Middle frontal gyrus (tissue), 1 donor: ENCODE data around the gene DISP3.

Experiments
- DNase-seq: peaks from one replicate; pipeline ENCODE4 v3.0.0-alpha.2; 2015; ENCODE audit warnings: low spot score; ENCODE audit errors: extremely low spot score

The DISP3 gene

DNA sequence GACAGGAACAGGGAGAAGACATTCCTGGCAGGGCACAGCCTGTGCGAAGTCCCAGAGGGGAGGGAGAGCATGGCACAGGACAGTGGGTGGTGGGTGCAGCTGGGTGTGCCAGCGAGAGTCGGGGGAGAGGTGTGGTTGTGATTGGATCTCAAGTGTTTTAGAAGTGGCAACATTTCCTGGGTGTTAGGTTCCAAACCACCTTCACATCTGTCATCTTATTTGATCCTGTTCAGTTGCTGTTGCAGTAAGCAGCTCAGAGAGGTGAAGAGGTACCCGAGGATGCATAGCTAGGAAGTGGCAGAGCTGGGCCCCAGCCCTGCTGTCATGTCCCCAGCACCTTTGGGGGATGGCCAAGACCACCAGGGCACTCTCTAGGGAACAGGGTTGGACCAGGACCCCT is 22.0 kb upstream of the DISP3 start:
- DNase-seq = no peak

DNA sequence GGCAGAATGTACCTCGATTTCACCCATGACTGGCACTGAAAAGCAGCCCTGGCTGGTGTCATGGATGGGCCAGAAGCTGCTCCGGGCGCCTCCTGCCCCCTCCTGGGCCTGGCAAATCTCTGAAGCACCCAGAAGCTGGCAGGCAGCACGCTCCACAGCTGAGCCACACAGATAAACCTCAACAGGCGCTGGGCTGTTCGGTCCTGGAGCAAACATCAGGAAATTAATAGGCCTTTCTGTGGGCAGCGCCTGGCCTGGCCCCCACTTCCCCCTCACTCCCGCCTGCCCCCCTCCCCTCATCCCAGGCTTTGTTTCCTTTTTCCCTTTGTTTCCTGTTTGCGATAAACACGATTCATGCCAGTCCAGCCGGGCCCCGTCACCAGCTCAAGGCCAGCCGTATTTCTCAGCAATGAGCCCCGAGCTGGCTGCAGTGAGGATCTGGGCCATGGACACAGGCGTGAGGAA is 20.1 kb upstream of the DISP3 start:
- peak; percentile 65 for DNase-seq

DNA sequence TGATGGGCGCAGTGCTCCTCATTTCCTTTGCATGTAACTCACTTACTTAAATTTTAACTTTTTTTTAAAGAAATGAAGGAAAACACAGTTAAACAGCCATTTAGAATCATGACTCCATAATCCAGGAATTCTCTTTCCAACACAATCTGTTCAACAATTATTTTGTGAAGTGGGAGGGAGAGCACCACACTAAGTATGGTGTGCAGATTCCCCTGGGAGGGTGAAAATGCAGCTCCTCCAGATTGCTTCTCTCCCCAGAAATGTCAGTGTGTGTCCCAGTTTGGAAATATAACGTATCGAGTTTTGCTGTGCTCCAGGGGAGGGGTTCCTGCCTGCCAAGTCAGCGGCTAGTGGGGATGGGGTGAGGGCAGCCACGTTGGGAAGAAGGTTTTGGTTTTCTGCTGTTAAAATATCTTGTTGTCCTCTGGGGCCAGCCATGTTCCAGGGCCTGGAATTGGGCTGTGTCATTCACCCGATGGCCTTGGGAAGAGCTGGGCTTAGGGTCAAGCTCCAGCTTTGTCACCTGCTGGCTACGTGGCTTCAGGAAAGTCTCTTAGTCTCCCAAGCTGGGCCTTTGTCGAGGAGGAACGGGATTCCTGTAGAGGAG is 17.3 kb upstream of the DISP3 start:
- DNase-seq = no peak

DNA sequence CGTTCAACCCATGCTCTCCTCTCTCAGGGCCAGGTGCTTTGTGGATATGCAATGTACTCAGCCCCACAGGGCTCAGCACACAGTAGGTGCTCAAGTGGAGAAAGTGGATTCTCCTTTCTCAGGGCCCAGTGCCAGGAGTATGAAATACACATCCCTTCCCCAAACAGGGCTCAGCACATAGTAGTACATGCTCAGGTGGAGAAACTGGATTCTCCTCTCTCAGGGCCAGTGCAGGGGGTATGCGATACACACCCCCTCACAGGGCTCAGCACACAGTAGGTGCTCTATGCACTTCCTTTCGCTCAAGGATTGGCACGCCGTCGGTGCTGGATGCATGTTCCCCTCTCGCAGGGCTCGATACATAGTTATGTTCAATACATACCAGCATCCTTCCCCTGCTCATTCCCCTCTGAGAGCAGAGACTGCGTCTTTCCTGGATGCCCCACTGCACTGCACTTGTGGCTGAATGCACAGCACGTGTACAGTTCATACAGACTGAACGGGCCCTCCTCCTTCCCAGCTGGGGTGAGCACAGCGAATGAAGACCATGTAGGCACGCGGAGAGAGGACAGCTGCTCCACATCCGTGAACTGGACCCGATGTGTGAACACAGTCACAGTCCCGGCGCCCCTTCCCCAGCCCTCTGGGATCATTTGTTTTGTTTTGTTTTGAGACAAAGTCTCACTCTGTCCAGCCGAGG is 16.6 kb upstream of the DISP3 start:
- no peak for DNase-seq

DNA sequence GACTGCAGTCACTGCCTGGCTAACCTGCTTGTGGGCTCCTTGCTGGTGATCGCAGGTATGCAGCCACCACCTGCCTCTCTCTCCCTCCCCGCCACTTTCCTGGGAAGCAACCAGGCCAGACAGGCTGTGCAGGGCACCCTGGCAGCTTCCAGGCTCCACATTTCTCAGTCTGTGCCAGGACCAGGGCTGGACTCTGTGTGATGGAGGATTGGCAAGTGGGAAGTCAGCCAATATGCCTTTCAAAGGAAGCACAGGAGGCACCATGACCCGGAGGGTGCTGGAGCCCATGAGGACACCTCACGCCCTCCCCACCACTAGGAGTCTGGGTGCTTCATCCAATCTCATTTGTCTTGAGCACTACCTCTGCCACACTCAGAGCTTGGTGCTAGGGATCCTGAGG is 15.8 kb upstream of the DISP3 start:
- no peak for DNase-seq

DNA sequence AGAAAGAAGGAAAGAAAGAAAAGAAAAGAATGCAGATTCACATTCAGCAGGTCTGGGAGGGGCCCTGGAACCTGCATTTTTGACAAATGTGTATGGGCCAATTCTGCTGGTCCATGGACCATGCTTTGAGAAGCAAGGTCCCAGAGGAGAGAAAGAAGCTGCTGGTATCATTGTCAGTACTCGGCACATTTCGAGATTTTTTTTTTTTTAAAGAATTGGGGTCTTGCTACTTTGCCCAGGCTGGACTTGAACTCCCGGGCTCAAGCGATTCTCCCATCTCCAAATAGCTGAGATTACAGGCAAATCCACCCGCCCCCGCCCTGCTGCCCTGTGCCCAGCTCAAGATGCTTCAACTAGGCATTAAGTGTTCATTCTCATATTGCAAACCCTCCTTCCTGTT is 13.6 kb upstream of the DISP3 start:
- DNase-seq = no peak

DNA sequence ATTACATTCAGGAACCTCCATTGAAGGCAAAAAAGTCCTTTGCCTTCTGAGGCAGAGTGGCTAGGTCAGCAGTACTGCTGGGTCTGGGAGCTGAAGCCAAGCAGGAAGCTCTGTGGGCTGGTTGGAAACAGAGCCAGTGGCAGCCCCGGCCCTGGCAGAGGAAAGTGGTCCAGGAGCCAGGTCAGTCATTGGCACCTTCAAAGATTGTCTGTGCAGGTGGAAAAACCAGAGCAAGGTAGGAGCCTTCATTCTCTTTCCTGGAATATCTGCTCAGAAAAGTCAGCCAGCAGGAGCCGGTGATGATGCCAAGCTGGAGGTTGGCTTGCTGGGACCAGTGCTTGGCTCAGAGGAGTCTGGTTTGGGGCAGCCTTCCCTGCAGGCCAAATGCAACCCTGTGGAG is 12.5 kb upstream of the DISP3 start:
- DNase-seq = no peak

DNA sequence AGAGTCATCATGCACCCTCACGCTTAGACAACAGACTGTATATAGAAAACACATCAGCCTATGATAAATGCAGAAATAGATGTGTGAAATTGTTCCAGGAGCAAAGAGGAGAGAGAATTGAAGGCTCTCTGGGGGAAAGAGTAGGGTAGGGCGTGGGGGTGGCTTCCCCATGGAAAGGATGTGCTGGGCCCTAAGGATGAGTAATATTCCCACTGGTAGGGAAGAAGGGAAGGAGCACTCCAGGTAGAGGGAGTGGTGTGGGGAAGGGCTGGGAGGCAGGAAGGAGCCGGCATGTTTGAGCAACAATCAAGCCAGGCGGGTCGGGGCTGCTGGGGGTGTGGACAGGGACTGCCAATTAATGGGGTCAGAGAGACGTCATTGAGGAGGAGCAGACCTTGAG is 10.1 kb upstream of the DISP3 start:
- no peak for DNase-seq

DNA sequence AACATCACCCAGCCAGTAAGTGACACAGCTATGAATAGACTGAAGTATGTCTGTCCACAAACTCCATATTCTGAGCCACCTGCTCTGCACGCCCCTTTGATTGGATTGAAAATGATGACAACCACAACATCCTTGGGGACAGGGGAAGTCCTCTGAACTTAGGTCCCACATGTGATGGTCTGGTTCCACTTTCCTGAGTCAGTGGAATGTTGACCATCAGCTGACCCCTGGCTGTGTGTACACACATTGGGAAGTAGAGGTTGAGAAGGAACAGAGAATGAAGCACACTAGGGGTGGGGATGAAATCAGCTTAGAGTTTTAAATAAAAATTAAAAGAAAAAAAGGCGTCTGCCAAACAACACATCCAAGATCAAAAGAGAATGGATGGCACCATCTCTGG is 8.0 kb upstream of the DISP3 start:
- DNase-seq = no peak

DNA sequence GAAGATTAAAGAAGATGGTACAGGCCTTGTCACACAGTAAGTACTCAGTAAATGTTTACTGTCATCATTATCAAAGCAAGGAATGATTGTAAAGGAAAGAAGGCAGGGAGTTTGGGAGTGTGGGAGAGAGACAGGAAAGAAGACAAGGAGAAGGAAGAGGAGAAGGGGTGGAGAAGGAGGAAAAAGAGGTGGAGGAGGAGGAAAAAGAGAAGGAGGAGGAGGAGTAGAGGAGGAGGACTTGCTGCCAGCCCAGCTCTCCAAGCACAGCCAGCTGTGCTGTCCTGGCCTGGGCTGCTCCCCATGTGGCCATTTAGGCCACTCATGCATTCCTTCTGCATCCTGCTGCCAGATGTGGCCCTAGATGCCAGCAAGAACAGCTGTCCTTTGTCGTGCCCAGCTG is 7.5 kb upstream of the DISP3 start:
- no peak for DNase-seq

DNA sequence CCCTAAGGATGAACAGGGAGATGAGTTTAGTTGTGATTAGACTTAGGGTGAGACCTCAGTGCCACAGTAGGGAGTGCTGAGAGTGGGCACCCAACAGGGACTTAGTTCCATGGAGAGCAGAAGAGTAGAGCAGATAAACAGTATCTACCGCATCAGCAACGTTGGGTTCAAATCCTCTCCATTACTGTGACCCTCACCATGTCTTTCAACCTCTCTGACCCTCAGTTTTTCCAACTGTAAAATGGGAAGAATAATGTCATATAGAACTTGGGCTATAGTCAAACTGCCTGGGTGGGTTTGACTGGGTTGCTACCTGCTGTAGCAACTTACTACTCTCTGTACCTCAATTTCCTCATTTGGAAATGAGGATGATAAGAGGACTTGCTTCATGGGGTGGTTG is 6.7 kb upstream of the DISP3 start:
- DNase-seq = no peak

DNA sequence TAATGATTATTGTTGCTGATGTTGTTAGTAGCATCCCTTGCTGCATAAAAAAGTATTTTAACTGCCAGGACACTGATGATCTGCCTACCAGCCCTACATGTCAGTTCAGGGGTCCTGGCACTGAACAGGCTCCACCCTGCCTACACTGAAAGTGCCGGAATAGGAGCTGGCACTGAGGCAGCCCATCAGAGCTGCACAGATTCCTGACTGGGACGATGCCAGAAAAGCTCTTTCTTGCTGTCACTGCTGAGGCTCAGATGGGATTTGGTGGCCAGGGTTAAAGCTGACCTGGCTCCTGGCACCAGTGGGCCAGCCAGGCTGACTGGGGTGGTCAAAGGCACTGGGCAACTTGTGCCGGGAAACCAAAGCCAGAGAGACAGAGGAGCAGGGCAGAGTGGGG is 6.2 kb upstream of the DISP3 start:
- no peak for DNase-seq

DNA sequence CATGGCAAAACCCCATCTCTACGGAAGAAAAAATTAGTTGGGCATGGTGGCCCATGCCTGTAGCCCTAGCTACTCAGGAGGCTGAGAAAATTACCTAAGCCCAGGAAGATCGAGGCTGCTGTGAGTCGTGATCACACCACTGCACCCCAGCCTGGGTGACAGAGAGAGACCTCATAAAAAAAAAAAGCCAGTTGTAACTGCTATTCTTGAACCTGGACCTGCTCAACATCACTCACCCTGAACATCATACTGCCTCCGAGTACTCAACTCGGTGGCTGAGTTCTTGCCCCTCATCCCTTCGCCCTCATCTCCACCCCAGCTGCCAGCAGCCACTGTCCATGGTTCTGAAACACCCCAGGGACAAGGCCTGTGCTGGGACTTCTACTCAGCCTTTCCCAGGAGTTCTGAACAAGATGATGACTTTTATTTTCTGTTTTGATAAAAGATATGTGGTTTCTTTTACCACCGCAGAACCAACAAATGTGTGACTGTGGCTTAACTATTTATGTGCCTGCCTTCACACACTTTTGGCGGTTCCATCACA is 5.4 kb upstream of the DISP3 start:
- DNase-seq = no peak

DNA sequence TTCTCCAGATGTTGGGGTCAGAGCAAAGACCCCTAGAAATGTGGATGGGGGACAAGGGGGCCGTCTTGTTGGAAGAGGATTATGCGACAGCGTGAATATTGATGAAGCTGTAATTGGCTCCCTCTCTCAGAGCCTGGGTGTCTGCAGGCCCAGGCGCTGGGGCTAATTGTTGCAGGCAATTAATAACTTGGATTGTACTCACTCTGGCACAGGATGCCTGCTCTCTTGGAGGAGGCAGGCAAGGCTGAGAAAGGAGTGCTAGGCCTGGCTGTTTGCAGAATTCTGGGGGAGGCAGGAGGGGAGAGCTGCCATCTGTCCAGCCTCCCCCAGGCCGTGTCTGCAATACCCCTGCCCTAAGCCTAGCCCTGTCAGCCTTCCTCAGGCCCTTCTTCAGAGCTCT is 4.1 kb upstream of the DISP3 start:
- DNase-seq = no peak

DNA sequence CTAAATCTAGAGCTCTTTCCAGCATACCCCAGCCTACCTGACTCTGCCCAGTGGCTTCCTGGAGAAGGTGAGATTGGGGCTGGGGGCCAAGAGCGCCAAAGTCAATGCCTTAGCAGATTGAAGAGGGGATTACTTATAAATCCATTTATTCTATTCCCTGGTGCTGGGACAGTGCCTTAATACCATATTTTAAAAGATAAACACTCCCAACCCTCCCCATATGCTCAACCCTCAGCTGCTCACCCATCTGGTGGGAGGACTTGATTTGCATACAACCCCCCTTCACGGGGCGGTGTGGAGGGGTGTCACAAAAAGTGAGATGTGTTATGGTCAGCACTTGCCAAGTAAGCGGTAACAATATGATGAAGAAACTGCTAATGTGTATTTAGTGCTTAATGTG is 3.2 kb upstream of the DISP3 start:
- no peak for DNase-seq

DNA sequence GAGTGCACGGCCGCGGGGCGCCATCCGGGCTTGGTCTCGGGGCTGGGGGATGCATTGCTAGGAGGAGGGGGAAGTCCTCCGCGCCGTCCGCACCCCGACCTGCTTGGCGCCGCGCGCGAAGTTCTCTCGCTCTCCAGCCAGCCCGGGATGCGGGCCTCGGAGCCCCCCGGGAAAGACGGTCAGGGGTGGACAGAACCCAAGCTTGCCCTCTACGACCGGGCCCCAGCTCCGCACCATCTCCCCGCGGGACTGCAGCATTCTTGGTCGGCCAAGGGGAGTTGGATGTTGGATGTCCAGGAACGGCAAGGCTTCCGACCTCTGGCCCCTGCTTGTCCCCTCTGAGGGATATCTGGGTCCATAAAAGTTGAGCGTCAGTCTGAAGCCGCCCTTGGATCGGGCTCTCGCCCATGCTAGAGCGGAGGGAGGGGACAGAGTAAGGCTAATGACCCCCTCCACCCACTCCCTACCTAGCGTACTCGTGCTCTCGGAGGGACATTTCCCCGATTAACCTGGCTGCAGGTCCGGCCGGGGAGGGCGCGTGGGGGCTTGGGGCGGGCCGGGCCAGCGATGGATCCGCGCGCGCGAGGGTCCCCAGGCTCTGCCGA is 522 bp downstream of the DISP3 start:
- no peak for DNase-seq

DNA sequence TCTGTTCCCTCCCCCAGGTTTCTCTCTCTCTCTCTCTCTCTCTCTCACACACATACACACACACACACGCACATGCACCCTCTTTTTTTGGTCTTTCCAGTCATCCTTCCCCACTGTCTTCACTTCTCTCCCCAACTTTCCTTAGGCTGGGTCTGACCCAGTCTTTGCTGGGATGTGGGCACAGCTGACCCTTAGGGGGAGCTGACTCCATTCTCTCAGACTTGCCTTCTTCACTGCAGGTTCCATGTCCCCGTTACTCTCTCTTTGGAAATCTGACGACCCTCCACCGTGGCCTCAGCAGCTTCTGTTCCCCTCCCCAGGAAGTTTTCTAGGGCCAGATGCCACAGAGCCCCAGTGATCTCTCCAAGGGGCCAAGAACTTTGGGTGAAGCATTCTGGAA is 2.1 kb downstream of the DISP3 start:
- DNase-seq = no peak

DNA sequence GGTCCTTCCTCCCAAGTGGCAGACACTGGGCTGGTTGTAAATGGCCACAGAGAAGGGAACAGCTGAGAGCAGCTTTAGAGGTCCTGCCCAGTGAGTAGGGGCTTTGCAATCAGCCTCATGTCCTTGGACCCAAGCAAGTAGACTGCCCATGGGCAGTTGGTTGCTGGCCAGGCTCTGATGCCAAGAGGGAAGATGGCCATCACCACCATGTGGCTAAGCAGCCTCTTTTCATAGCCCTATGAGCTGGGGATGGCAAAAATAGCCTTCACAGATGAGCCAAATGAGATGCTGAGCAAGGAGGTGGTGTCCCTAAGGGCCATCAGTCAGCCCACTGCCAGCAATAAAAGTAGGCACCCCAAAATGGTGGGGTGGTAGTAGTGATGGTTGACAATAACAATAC is 3.2 kb downstream of the DISP3 start:
- no peak for DNase-seq

DNA sequence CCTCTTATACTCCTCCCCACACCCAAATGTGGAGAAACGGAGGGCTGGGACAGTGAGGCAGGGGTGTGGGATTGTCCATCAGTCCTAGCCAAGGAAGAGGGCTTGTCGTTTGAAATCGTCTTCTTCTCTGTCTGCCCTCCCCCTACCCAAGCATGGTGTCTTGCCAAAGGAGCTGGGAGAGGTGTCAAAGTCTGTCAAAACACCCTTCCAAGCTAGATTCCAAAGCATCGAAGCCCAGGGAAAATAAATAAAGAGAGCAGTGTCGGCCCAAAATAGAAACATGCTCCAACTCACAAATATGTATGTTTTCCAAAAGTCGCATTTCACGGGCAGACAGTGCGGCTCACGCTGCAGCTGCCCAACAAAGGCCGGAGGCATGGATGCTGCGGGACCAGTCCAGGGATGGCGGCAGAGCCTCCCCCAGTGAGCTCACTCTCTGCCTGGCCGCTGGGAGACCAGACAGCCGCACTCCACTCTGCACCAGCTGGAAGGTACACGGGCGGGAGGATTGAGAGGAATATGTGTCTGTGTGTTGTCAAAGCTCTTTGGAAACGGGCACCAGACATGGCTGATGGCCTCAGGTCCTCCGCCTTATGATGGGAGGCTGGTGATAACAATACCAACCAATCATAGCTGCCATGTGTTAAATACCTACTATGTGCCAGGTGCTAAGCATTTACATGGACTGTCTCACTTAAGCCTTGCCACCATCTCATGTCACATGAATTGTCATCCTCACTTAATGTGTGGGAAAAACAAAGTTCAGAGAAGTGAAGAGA is 3.9 kb downstream of the DISP3 start:
- DNase-seq = no peak

DNA sequence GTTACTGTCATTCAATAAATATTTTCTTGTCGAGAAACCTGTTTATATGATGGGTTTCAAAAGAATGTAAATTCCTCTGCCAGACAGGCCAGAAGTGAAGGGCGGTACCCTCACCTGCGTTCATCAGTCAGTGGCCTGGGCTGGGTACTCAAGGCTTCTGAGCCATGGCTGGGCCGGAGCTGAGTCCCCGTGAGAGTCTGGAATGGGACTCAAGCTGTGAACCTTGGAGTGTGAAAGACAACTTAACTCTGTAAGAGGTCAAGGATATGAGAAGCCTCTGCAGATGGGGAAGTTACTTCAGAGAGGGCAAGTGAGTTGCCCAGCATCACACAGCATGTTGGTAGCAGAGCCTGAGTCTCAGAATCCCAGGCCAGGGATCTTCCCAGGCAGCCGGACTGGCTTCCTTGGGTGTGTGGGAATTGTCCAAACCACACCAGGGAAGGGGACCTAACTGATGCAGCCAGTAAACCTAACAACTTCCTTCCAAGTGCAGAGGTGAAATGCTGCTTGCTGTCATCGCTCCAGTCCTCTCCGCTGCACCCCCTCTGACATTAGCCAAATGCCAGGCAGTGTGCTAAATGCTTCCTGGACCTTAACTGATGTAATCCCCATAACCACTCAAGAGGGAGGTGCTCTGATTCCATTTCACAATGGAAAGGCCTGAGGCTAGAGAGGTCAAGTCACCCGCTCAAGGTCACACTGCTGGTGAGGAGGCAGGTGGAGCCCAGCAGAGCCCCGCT is 4.8 kb downstream of the DISP3 start:
- DNase-seq = no peak

DNA sequence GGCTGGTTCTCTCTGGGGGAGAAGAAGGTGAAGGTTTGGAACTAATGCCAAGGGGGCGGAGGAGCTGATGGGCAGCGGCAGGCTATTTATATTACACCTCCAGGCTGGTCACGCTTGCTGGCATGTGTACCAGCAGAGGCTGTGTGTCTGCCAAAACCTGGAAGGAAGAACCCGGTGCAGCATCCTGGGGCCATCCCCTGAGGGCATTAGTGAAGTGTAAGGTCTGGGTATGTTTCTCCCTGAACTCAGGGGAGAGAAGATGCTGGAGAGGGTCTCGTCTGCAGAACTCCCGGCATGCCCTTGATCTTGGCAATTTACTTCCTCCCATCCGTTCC is 5.3 kb downstream of the DISP3 start:
- DNase-seq = no peak
